Vagina (tissue), 2 donors: ENCODE results near the gene ARHGAP42.

Source experiments
- CTCF ChIP-seq, 3 experiments: fragments of 450-650 bp in 2 of 3; fragments of 200-600 bp in 1 of 3; sonication (generic) in 1 of 3; IDR thresholded peaks; one replicate each; pipeline ENCODE4 v1.5.1; 2017 to 2019; ENCODE audit warnings: antibody characterized with exemption in 3 of 3, mild to moderate bottlenecking in 2 of 3, moderate library complexity in 2 of 3
- POLR2A ChIP-seq, 2 donors: fragments of 450-650 bp; IDR thresholded peaks; one replicate each; pipeline ENCODE4 v1.6.1; 2017; ENCODE audit warnings: antibody characterized with exemption in 2 of 2, mild to moderate bottlenecking in 2 of 2, moderate library complexity in 2 of 2

DNA sequence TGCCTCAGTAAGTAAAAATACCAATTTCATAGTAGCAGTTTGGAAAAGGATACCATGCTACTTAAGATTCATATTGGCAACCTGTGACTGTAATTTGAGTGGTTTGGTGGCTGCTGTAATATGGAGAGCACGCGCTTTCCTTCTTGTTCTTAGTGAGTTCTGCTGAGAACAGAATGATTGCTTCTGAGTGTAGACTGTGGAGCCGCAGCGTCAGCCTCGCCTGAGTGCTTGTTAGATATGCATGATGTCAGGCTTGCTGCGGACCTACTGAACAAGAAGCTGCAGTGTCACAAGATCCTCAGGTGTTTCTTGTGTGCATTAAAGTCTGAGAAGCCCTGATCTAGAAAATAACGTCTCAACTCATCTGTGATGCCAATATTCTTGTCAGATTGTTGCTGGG, 143.2 kb downstream of the ARHGAP42 start:
- TF ChIP-seq POLR2A (IDR thresholded peaks at IDR 0.05) (no peak), CTCF (IDR thresholded peaks at IDR 0.05) (no peak)
